Stimulated activated CD8-positive, alpha-beta memory T cell treated with anti-CD3 and anti-CD28 coated beads, Interleukin-7, amount 100 ng/mL, for 4 hours (primary cell): ENCODE measurements around the gene ADAMTS6.
A peak's percentile ranks its signal among the peaks of the same experiment; 100 is the strongest.
"Not testable (repeated sequence)": the region's sequence is repeated elsewhere in the genome, so short reads cannot be mapped to it uniquely, and the experiment has no call there.

Experiments used
- DNase-seq, 2 donors: peaks; one replicate each; pipeline ENCODE4 v3.0.0-alpha.2; 2020; ENCODE audit warnings: low read depth in 2 of 2

The ADAMTS6 gene

GRCh38 chr5:65481635-65482295 is at the start of gene ADAMTS6:
Gene ADAMTS6, minus strand, starts transcription at chr5:65481920. Its CDS starts 8,247 bp downstream, at chr5:65473673.
- DNase-seq = peak; percentile 67 to 70

GRCh38 chr5:65530904-65531303 is 49.2 kb upstream of the ADAMTS6 start:
- DNase-seq = no peak

GRCh38 chr5:65525726-65526125 is 44.0 kb upstream of the ADAMTS6 start:
- DNase-seq = no peak

GRCh38 chr5:65512170-65512937 is 30.6 kb upstream of the ADAMTS6 start:
- no peak for DNase-seq

- no peak for DNase-seq
These were observed 27.3 kb upstream of the ADAMTS6 start for GRCh38 chr5:65508978-65509377.

GRCh38 chr5:65506961-65507360 is 25.2 kb upstream of the ADAMTS6 start:
- no peak for DNase-seq

GRCh38 chr5:65489119-65489518 is 7.4 kb upstream of the ADAMTS6 start:
- DNase-seq = no peak

GRCh38 chr5:65488038-65488687 is 6.4 kb upstream of the ADAMTS6 start:
- not testable (repeated sequence) for DNase-seq

- not testable (repeated sequence) for DNase-seq
These were observed 5.1 kb upstream of the ADAMTS6 start for GRCh38 chr5:65486803-65487202.

- DNase-seq = no peak
These were observed 3.7 kb upstream of the ADAMTS6 start for GRCh38 chr5:65485405-65485804.

- DNase-seq = no peak
These were observed 2.0 kb upstream of the ADAMTS6 start for GRCh38 chr5:65483546-65484346.

GRCh38 chr5:65482736-65483545 is 1.2 kb upstream of the ADAMTS6 start:
- no peak for DNase-seq

GRCh38 chr5:65482296-65482735 is 596 bp upstream of the ADAMTS6 start:
- no peak for DNase-seq

GRCh38 chr5:65481171-65481581 is 544 bp downstream of the ADAMTS6 start:
- no peak for DNase-seq

GRCh38 chr5:65480306-65480865 is 1.3 kb downstream of the ADAMTS6 start:
- DNase-seq = no peak

GRCh38 chr5:65479527-65479926 is 2.2 kb downstream of the ADAMTS6 start:
- DNase-seq = no peak

GRCh38 chr5:65478336-65478735 is 3.4 kb downstream of the ADAMTS6 start:
- DNase-seq = no peak

- no peak for DNase-seq
These were observed 5.8 kb downstream of the ADAMTS6 start for GRCh38 chr5:65475895-65476294.

GRCh38 chr5:65475336-65475735 is 6.4 kb downstream of the ADAMTS6 start:
- no peak for DNase-seq

- no peak for DNase-seq
These were observed 7.5 kb downstream of the ADAMTS6 start for GRCh38 chr5:65474130-65474711.
